ENCODE data around the gene TBL1XR1.

TBL1XR1 gene

DNA sequence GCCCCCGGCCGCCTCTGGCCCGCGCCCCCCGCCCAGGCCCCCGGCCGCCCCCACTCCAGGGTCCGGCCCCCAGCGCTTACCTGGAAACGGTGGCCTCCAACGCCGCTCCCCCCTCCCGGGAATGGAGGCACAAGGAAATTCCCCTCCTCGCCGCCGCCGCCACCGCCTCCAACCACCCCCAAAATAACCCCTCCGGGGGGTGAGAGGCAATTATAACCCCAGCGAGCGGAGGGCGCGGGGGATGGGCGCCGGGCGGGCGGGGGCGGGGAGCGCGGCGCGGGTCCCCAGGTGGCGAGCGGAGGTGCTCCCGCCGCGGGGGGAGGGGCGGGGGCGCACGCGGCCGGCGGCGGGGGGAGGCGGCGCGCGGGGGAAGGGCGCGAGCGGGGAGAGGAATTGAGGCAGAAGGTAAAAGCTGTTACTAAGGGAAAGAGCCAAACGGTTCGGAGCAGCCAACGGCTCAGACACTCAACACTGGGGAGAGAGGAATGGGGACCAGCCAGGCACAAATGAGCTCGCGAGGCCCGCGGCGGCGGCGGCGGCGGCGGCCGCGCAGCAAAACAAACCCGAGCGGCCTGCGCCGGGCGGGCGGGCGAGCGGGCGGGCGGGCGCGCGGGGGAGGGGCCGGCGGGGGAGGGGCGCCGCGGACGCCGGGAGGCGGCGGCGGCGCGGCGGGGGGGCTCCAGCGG is at the start of gene TBL1XR1:
Gene TBL1XR1, minus strand, starts transcription at position 442 of the 686 bp plus-strand sequence. CDS start 132,505 bp downstream, outside the sequence.
- DNase-seq (ENCODE audit: low spot score), result peak; percentile 94

DNA sequence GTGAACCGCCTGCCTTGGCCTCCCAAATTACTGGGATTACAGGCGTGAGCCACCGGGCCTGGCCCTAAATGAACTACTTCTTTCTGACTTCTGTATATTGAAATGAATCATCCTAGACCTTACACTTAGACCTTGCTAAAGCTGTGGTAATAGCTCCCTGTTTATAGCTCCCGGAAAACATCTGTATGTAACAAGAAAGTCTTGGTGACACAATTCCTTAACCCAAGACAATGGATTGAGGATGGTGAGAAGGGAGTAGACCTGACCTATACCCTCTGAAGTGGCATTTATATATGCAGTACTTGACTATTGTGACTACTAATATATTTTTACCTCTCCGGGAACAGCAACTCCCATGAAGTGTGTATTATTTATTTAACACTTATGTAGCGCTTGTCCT is 48.0 kb upstream of the TBL1XR1 start:
- no peak for DNase-seq (ENCODE audit: low spot score)

DNA sequence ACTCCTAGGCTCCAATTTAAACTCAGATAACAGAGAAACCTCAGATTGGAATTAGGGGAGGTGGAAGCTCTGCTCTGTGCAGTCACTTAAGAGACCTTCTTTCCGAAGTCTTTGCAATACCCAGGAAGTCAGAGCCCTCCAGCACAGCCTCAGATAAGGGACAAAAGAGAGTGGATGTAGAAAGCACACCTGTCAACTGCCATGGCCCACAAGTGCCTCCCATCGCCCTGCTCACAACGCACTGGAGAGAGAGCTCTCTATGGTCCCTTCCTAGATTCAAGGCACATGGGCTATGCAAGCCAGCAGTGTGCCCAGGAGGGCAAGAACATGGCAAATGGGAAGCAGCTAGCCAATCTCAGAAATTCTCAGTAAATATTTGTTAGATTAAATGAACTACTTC is 47.3 kb upstream of the TBL1XR1 start:
- no peak for DNase-seq (ENCODE audit: low spot score)

DNA sequence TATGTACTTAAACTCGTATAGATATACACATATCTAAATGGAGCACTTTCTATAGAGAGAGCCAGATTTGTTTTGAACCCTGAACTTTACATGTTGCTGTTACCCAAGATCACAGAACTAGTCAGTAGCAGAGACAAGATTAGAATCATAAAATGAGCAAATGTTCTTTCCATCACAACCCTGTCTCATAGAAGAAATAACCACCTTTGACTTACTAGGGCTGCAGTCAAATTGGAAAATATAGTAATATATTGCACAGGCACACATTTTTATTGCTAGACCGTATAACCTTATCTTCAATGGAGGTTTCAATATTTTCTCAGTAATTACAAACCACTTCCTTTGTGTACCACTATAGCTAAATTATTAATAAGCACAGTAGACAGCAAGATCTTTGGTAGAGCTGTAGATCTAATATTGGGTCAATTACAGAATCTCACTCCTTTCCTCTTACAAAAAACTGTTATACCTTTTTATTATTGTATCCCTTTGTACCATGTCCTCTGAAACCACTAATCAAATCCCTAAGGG is 41.5 kb upstream of the TBL1XR1 start:
- no peak for DNase-seq (ENCODE audit: low spot score)

GRCh38 chr3:177237206-177237605 is 39.9 kb upstream of the TBL1XR1 start:
- no peak for DNase-seq (ENCODE audit: low spot score)

DNA sequence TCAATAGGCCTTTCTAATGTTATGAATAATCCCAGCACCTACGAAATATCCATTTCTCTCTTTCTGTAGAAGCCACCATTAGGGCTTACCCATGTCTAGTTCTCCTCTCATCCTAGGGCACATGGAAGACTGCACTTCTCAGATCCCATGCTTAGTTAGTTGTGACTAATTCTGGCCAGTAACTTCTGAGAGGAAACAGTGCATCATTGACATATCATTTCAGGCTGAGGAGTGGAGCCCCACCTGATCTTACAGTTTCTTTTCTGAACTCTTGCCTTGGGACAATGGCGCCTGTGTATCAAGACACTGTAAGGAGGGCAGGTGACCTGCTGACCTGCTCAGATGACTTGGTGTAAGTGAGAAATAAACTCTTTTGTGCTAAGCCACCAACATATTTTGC is 39.4 kb upstream of the TBL1XR1 start:
- DNase-seq (ENCODE audit: low spot score), result no peak

DNA sequence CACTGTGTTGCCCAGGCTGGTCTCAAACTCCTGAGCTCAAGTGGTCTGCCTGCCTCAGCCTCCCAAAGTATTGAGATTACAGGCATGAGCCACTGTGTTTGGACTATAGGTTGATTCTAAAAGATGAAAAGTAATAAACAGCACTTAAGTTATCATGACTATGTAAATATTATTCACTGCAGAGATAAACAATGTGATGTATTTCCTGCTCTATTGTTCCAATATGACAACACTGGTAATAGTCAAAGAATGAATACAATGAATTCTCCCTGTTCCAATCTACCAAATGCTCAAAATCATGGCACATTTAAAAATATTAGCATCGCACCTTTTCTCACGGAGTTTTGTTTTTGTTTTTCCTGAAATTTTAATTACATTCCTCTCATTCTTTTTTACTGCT is 36.8 kb upstream of the TBL1XR1 start:
- no peak for DNase-seq (ENCODE audit: low spot score)

GRCh38 chr3:177231242-177231641 is 34.0 kb upstream of the TBL1XR1 start:
- DNase-seq (ENCODE audit: low spot score), result no peak

GRCh38 chr3:177230641-177231040 is 33.4 kb upstream of the TBL1XR1 start:
- no peak for DNase-seq (ENCODE audit: low spot score)

DNA sequence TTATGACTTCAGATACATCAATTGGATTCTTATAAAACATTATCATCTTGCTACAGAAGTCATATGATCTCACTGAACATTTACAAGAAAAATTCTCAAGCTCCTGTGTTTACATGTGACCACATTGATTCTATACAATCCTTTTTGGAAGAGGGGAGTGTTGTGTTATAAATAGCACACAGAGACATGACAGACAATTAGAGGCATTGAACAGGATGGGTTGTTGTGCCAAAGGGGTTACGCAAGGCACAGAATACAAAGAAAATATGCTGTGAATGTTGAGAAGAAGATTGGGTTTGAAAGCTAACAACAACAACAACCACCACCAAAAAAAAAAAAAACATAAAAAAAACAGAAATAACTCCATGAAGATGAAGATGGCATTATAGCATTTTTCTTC is 32.5 kb upstream of the TBL1XR1 start:
- no peak for DNase-seq (ENCODE audit: low spot score)

- DNase-seq (ENCODE audit: low spot score), result no peak
Measured at GRCh38 chr3:177228601-177229190, 31.4 kb upstream of the TBL1XR1 start.

DNA sequence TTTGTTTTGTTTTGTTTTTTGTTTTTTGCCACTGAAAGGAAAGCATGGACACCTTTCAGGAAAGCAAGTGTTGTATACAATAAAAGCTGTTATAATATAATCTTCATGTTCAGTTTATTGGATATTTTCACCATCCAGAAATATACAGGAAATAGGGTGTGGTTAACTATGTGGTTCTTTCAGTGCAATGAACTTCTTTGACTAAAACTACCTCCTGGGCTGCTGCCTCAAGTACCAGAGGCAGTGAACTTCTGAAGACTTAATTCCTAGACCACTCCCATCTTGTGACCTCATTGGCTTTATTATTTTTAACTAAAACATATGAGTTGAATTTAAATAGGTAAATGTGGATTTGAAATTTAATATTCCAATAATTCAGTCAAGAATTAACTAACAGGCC is 27.1 kb upstream of the TBL1XR1 start:
- no peak for DNase-seq (ENCODE audit: low spot score)

GRCh38 chr3:177221744-177222143 is 24.5 kb upstream of the TBL1XR1 start:
- no peak for DNase-seq (ENCODE audit: low spot score)

DNA sequence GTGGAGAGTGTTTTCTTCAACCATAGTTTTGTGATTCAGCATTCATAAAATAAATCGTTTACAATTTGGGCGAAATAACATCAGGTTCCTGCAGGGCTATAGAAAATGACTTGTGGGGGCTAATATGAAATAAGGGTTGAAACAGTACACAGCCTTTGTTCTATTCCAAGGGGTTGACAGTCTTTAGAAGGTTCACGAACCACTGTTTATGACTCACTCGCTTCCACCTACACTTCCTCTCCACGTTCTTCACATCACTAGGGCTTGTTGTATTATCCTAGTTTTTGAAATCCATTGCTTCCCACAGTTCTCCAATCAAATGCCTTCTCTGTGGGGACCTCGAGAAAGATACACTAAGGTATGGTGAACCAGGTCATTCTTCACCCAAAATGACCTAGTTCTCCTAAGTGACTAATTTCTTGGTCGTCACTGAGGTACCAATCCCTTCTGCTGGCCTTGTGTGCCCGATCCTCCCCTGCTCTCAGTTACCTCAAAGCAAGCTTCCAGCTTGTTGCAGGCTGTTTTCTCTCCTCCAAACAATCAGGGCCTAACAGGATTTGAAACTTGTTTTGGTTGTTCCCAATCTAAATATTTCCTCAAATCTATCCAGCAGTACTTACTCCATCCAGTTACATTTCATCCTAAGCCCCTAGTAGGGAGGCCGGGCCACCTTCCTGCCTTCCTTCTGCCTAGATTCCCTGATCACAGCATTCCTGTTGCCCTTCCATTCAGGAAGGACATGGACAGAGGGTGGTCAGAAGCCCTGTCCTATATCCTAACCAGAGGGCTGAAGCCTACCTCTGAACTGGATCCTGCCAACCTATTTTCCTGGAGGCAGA is 23.1 kb upstream of the TBL1XR1 start:
- DNase-seq (ENCODE audit: low spot score), result no peak

- no peak for DNase-seq (ENCODE audit: low spot score)
Measured at GRCh38 chr3:177213801-177214535, 16.7 kb upstream of the TBL1XR1 start.

DNA sequence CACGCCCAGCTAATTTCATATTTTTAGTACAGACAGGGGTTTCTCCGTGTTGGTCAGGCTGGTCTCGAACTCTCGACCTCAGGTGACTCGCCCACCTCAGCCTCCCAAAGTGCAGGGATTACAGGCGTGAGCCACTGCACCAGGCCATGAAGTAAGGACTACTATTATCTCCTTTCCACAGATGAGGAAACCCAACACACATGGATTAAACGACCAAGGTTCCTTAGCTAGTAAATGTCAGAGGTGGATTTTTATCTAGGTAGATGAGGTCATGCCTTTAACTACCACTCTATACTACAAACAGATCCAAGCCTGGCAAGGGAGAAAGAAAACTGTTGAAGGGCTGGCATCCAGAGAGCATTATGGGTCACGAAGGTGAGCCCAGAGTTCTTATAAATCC is 15.5 kb upstream of the TBL1XR1 start:
- no peak for DNase-seq (ENCODE audit: low spot score)

- no peak for DNase-seq (ENCODE audit: low spot score)
Measured at GRCh38 chr3:177212278-177212610, 15.0 kb upstream of the TBL1XR1 start.

- no peak for DNase-seq (ENCODE audit: low spot score)
Measured at GRCh38 chr3:177211503-177212277, 14.4 kb upstream of the TBL1XR1 start.

GRCh38 chr3:177210744-177211502 is 13.6 kb upstream of the TBL1XR1 start:
- DNase-seq (ENCODE audit: low spot score), result no peak

DNA sequence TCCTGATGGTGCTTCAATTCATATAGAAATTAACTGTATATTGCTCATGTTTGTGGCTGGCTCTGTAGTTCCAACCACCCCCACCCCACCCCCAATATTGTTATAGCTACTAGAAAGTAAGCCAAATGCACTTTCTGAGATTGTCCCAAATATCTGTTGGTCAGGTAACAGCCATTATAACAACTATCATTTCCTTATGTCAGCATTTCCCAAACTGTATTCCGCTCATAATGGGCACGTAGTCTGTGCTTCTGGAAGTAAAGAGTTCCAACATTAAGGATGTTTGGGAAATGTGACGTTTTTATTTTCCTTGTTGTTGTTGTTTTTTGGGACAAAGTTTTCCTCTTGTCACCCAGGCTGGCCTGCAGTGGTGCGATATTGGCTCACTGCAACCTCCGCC is 12.2 kb upstream of the TBL1XR1 start:
- no peak for DNase-seq (ENCODE audit: low spot score)

DNA sequence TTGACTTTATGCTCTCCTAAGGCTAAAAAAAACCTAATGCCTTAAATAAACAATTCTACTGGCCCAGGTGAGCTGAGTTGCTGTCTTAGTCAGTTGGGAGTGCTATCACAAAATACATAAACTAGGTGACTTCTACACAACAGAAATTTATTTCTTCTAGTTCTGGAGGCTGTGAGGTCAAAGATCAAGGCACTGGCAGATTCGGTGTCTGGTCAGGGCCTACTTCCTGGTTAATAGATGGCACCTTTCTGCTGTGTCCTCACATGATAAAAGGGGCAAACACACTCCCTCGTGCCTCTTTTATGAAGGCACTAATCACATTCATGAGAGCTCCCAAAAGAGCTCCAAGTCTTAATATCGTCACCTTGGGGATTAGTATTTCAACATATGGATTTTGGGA is 11.5 kb upstream of the TBL1XR1 start:
- DNase-seq (ENCODE audit: low spot score), result no peak

All from D341Med (cell line).